HepG2 (cell line): ENCODE results near the gene PRKCB. TPM values are rescaled to one million over a fixed set of nuclear protein-coding genes. Genes with fewer than 3 reads are reported as not detected.

Experiments used
- ATAC-seq: fragments of 200-7000 bp; cut with Tn5 transposase; 3 replicates; pipeline ENCODE4 v1.9.1; 2020; ENCODE audit warnings: mild to moderate bottlenecking, moderate library complexity
- BruUV-seq: library from RNA; stranded (reverse); fragments of 400-500 nt; replicated peaks from 2 replicates; lab custom pipeline; 2021; lab: Mats Ljungman, UMichigan
- CTCF ChIA-PET: fragments of 300-600 bp; formaldehyde crosslinking; extraction: SDS; loops from one replicate; lab custom pipeline; 2021; ENCODE audit warnings: low total read pairs, inconsistent platforms, low intra/inter-chr PET ratio; lab: Yijun Ruan, JAX
- POLR2A ChIA-PET: fragments of 350-600 bp; sonication (Branson Sonifier 250); formaldehyde crosslinking; loops from one replicate; lab custom pipeline; 2020; ENCODE audit warnings: antibody characterized with exemption, inconsistent platforms; lab: Yijun Ruan, JAX
- DNase-seq: peaks from one replicate; pipeline ENCODE4 v3.0.0-alpha.2; 2015; ENCODE audit warnings: low spot score
- FAIRE-seq: peaks from 3 replicates; lab custom pipeline; 2011; peaks lifted over from hg19 to GRCh38; lab: Jason Lieb, UNC
- H2AFZ ChIP-seq: one replicate; pipeline ENCODE4 v1.6.1; 2011; ENCODE audit warnings: low read length, inconsistent platforms
- H3K27ac ChIP-seq: fragments of 300-600 bp; 3 replicates; pipeline ENCODE4 v1.8.0; 2011; ENCODE audit warnings: mixed run types, mild to moderate bottlenecking, mixed read lengths, low read length, inconsistent platforms; ENCODE audit not compliant: insufficient read depth; ENCODE audit errors: extremely low read length
- H3K27me3 ChIP-seq, 2 experiments: fragments of 200-600 bp in 1 of 2; 2 replicates in 1 of 2; 3 replicates in 1 of 2; pipeline versions ENCODE4 v1.6.0 to v1.8.0; 2011; ENCODE audit warnings: low read length in 2 of 2, mild to moderate bottlenecking in 2 of 2, moderate library complexity in 2 of 2, inconsistent platforms in 1 of 2; ENCODE audit not compliant: insufficient read depth in 2 of 2, control insufficient read depth in 1 of 2
- H3K36me3 ChIP-seq, 2 experiments: fragments of 200-600 bp in 1 of 2; replicated peaks in 1 of 2; 2 replicates in 1 of 2; 3 replicates in 1 of 2; pipeline versions ENCODE4 v1.5.1 to v1.8.0; 2011; ENCODE audit warnings: low read length in 2 of 2, inconsistent platforms in 1 of 2; ENCODE audit not compliant: insufficient read depth in 2 of 2, control insufficient read depth in 1 of 2
- H3K4me1 ChIP-seq: 2 replicates; pipeline ENCODE4 v1.5.1; 2012; ENCODE audit warnings: low read length, inconsistent platforms; ENCODE audit not compliant: insufficient read depth
- H3K4me2 ChIP-seq: 2 replicates; pipeline ENCODE4 v1.6.0; 2011; ENCODE audit warnings: low read depth, low read length, inconsistent platforms
- H3K4me3 ChIP-seq, 3 experiments: fragments of 200-600 bp in 1 of 3; sonication (generic), shearing (Covaris generic) in 1 of 3; replicated peaks in 1 of 3; 2 replicates each; pipeline ENCODE4 v1.5.1; 2011 to 2016; ENCODE audit warnings: low read length in 3 of 3, inconsistent platforms in 2 of 3, low read depth in 2 of 3, mild to moderate bottlenecking in 2 of 3, control low read depth in 1 of 3, mixed read lengths in 1 of 3; ENCODE audit not compliant: insufficient read depth in 1 of 3
- H3K79me2 ChIP-seq: one replicate; pipeline ENCODE4 v1.6.1; 2011; ENCODE audit warnings: low read length, inconsistent platforms; ENCODE audit not compliant: insufficient read depth
- H3K9ac ChIP-seq: 2 replicates; pipeline ENCODE4 v1.6.0; 2011; ENCODE audit warnings: mild to moderate bottlenecking, low read depth, low read length, inconsistent platforms; ENCODE audit not compliant: insufficient read depth
- H3K9me3 ChIP-seq: 2 replicates; pipeline ENCODE4 v1.5.1; 2012; ENCODE audit warnings: mild to moderate bottlenecking, low read length
- H4K20me1 ChIP-seq: 2 replicates; pipeline ENCODE4 v1.6.0; 2011; ENCODE audit warnings: inconsistent platforms, mild to moderate bottlenecking, low read length, moderate library complexity; ENCODE audit not compliant: insufficient read depth
- ATF7 ChIP-seq, 2 experiments: fragments of 450-650 bp in 1 of 2; sonication (generic) in 1 of 2; formaldehyde crosslinking in 1 of 2; IDR thresholded peaks; 2 replicates each; pipeline versions ENCODE4 v1.4.0 to v1.6.1; 2016 to 2020; ENCODE audit warnings: antibody characterized with exemption in 1 of 2, mild to moderate bottlenecking in 1 of 2, missing genetic modification reagents in 1 of 2
- ATRX ChIP-seq: sonication (generic); formaldehyde crosslinking; IDR thresholded peaks from 2 replicates; pipeline ENCODE4 v1.4.0; 2020; ENCODE audit warnings: missing genetic modification reagents, borderline replicate concordance
- CEBPB ChIP-seq: IDR thresholded peaks from 2 replicates; pipeline ENCODE4 v1.6.1; 2011; ENCODE audit warnings: low read depth, low read length, improper control_type of control experiment, borderline replicate concordance
- CREB1 ChIP-seq, 2 experiments: fragments of 450-650 bp in 1 of 2; IDR thresholded peaks; 2 replicates each; pipeline ENCODE4 v1.6.1; 2016 to 2017; ENCODE audit warnings: control low read depth in 1 of 2, mild to moderate bottlenecking in 1 of 2, missing compliant biosample characterization in 1 of 2, missing genetic modification characterization in 1 of 2
- IRX3 ChIP-seq: sonication (generic); formaldehyde crosslinking; IDR thresholded peaks from 2 replicates; pipeline ENCODE4 v1.8.1; 2023; ENCODE audit warnings: mild to moderate bottlenecking, low read depth, missing genetic modification reagents, borderline replicate concordance
- NFE2L2 ChIP-seq: fragments of 150-350 bp; IDR thresholded peaks from 2 replicates; pipeline ENCODE4 v1.6.1; 2014; ENCODE audit warnings: low read length
- NKX3-1 ChIP-seq: sonication (generic); formaldehyde crosslinking; IDR thresholded peaks from 2 replicates; pipeline ENCODE4 v1.5.0; 2020; ENCODE audit warnings: missing genetic modification reagents
- NRL ChIP-seq: sonication (generic); formaldehyde crosslinking; IDR thresholded peaks from 2 replicates; pipeline ENCODE4 v1.5.0; 2020; ENCODE audit warnings: missing genetic modification reagents, mild to moderate bottlenecking, moderate library complexity, borderline replicate concordance
- POLR2AphosphoS2 ChIP-seq: IDR thresholded peaks from 2 replicates; pipeline ENCODE4 v1.6.1; 2011; ENCODE audit warnings: low read depth, low read length, improper control_type of control experiment
- SYNCRIP ChIP-seq: fragments of 200-400 bp; formaldehyde crosslinking; IDR thresholded peaks from 2 replicates; pipeline ENCODE4 v1.6.1; 2018; ENCODE audit warnings: mild to moderate bottlenecking, low read depth, low read length; ENCODE audit not compliant: insufficient read depth
- ZIK1 ChIP-seq: sonication (generic); formaldehyde crosslinking; IDR thresholded peaks from 2 replicates; pipeline ENCODE4 v1.5.0; 2020; ENCODE audit warnings: mild to moderate bottlenecking, low read depth, missing genetic modification reagents, borderline replicate concordance
- ZNF331 ChIP-seq: sonication (generic); formaldehyde crosslinking; IDR thresholded peaks from 2 replicates; pipeline ENCODE4 v1.4.0; 2020; ENCODE audit warnings: missing genetic modification reagents
- ZNF629 ChIP-seq: sonication (generic); formaldehyde crosslinking; conservative IDR thresholded peaks from 2 replicates; pipeline ENCODE4 v1.5.0; 2020; ENCODE audit warnings: missing genetic modification reagents
- WGBS: methylation state at CpG from one replicate; pipeline ENCODE4 v1.1.6; 2017; ENCODE audit warnings: low lambda C conversion rate; 5-methylcytosine and 5-hydroxymethylcytosine counted together
- in situ Hi-C: cut with HindIII; loops from 2 replicates; pipeline ENCODE4 v1.10.0; 2017; ENCODE audit warnings: low pct_unique_long_range_greater_than_20kb; ENCODE audit not compliant: extremely low pct_ligation_motif_present
- intact Hi-C: fragments of 100-400 bp; cut with micrococcal nuclease; formaldehyde crosslinking; loops from one replicate; pipeline ENCODE4 v1.10.0; 2022; ENCODE audit not compliant: unreplicated experiment
- polyA plus RNA-seq, 8 experiments: library from polyadenylated mRNA; depleted of rRNA in 3 of 8; stranded (reverse) in 7 of 8; unstranded in 1 of 8; fragments of >200 nt; fragmentation: Illumina TruSeq in 4 of 8; extraction: Trizol in 4 of 8; gene quantifications; 2 replicates each; pipeline versions ENCODE4 v1.2.1 to v1.2.3, GENCODE V29; 2011 to 2016; ENCODE audit warnings: low read depth in 4 of 8, missing spikeins in 1 of 8, mixed read lengths in 1 of 8; ENCODE audit not compliant: insufficient read depth in 1 of 8
- total RNA-seq, 5 experiments: library from RNA; depleted of rRNA; stranded (reverse); fragments of >200 nt; fragmentation: Illumina TruSeq; extraction: Trizol; gene quantifications; 2 replicates each; pipeline ENCODE4 v1.2.3, GENCODE V29; 2016; ENCODE audit warnings: low read depth in 1 of 5
- TF ChIP-seq, protein P1 (sequence below): sonication (generic); formaldehyde crosslinking; IDR thresholded peaks from 2 replicates; pipeline ENCODE4 v1.4.0; 2020; ENCODE audit warnings: missing genetic modification reagents, borderline replicate concordance
- TF ChIP-seq, protein P2 (sequence below), 2 experiments: fragments of 450-650 bp in 1 of 2; sonication (generic) in 1 of 2; formaldehyde crosslinking; IDR thresholded peaks; 2 replicates each; pipeline versions ENCODE4 v1.5.0 to v1.8.0; 2020 to 2022; ENCODE audit warnings: mild to moderate bottlenecking in 1 of 2, missing genetic modification reagents in 1 of 2
- TF ChIP-seq, protein P3 (sequence below): sonication (generic); formaldehyde crosslinking; IDR thresholded peaks from 2 replicates; pipeline ENCODE4 v1.4.0; 2020; ENCODE audit warnings: missing genetic modification reagents

Gene PRKCB
- total and polyA plus RNA-seq, 2 of the 13 experiments (the other 11 are each of a cell fraction or from before 2014, with no cell fraction given), result 0.01 TPM; not detected in 1

DNA sequence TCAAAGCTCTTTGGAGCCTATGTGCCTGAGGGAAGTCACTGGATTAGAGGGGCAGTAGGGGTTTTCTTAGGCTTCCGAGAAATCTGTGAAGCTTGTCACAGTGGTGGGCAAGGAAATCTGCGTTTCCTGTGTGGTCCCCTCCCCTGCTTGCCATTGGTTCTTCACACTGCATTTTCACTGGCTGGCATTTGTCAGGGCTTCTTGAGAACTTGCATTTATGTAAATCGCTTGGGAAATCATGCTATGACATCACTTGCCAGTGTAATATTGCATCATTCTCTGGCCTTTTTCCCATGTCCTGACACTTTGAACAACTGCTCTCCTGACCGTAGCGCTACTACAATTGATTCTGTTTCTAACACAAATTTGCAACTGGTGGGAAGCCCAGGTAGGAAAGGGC, 422.2 kb downstream of the PRKCB start:
- FAIRE-seq, result no peak
- in situ Hi-C loops, result loop anchor here (10.0 kb wide), 1 partner anchor 183 kb away; no protein-coding TSS in a partner anchor

More for the DNA sequence above, 422.2 kb downstream of the PRKCB start:
- H3K9me3 ChIP-seq, result no peaks in the 10 kb centered on the region
- no peak overlapping the region for H3K9ac ChIP-seq
- H2AFZ ChIP-seq, result no peak overlapping the region
- H3K36me3 ChIP-seq, result no peaks in the 10 kb centered on the region
- ChIA-PET POLR2A (no interaction called here), CTCF (no interaction called here)
- no peaks in the 10 kb centered on the region for H4K20me1 ChIP-seq
- H3K27ac ChIP-seq, result no peak overlapping the region
- no peak overlapping the region for H3K4me3 ChIP-seq
- TF ChIP-seq POLR2AphosphoS2 (no peak), ATF7 (IDR thresholded peaks at IDR 0.05) (peak; percentile 81), ATF7 (CRISPR knock-in tag; IDR thresholded peaks at IDR 0.05) (no peak), ATRX (CRISPR knock-in tag) (no peak), SYNCRIP (no peak), CEBPB (peak; percentile 74; the same call in 1 of the 2 replicates), ZNF629 (CRISPR knock-in tag) (no peak), NFE2L2 (no peak), NKX3-1 (CRISPR knock-in tag) (no peak), ZNF331 (CRISPR knock-in tag) (no peak), NRL (CRISPR knock-in tag) (no peak), ZIK1 (CRISPR knock-in tag) (no peak), CREB1 (IDR thresholded peaks at IDR 0.05) (0 out of 2 replicates have a peak, but pooled peaks have one; percentile 41), CREB1 (CRISPR knock-in tag; IDR thresholded peaks at IDR 0.05) (no peak), IRX3 (CRISPR knock-in tag) (no peak)
- TF ChIP-seq, protein P1, sequence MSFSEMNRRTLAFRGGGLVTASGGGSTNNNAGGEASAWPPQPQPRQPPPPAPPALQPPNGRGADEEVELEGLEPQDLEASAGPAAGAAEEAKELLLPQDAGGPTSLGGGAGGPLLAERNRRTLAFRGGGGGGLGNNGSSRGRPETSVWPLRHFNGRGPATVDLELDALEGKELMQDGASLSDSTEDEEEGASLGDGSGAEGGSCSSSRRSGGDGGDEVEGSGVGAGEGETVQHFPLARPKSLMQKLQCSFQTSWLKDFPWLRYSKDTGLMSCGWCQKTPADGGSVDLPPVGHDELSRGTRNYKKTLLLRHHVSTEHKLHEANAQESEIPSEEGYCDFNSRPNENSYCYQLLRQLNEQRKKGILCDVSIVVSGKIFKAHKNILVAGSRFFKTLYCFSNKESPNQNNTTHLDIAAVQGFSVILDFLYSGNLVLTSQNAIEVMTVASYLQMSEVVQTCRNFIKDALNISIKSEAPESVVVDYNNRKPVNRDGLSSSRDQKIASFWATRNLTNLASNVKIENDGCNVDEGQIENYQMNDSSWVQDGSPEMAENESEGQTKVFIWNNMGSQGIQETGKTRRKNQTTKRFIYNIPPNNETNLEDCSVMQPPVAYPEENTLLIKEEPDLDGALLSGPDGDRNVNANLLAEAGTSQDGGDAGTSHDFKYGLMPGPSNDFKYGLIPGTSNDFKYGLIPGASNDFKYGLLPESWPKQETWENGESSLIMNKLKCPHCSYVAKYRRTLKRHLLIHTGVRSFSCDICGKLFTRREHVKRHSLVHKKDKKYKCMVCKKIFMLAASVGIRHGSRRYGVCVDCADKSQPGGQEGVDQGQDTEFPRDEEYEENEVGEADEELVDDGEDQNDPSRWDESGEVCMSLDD (CRISPR knock-in tag), result no peak
- TF ChIP-seq, protein P2, sequence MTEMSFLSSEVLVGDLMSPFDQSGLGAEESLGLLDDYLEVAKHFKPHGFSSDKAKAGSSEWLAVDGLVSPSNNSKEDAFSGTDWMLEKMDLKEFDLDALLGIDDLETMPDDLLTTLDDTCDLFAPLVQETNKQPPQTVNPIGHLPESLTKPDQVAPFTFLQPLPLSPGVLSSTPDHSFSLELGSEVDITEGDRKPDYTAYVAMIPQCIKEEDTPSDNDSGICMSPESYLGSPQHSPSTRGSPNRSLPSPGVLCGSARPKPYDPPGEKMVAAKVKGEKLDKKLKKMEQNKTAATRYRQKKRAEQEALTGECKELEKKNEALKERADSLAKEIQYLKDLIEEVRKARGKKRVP (CRISPR knock-in tag; IDR thresholded peaks at IDR 0.05), result peak in 1 of 2 experiments; percentile 45; a peak in 1 of 4 replicates
- TF ChIP-seq, protein P3, sequence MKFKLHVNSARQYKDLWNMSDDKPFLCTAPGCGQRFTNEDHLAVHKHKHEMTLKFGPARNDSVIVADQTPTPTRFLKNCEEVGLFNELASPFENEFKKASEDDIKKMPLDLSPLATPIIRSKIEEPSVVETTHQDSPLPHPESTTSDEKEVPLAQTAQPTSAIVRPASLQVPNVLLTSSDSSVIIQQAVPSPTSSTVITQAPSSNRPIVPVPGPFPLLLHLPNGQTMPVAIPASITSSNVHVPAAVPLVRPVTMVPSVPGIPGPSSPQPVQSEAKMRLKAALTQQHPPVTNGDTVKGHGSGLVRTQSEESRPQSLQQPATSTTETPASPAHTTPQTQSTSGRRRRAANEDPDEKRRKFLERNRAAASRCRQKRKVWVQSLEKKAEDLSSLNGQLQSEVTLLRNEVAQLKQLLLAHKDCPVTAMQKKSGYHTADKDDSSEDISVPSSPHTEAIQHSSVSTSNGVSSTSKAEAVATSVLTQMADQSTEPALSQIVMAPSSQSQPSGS (CRISPR knock-in tag), result no peak
- DNase-seq (no peak), ATAC-seq (no peak)
- no TSS peak for BruUV-seq
- no peak overlapping the region for H3K4me2 ChIP-seq
- H3K4me1 ChIP-seq, result no peaks in the 10 kb centered on the region
- WGBS, result 2% methylated on average over 5 of the region's 5 CpGs
- intact Hi-C loops, result no loop called here
- peaks cover 0 to 4% of the 10 kb centered on the region in 2 experiments; a peak in 2 of 5 replicates for H3K27me3 ChIP-seq
- H3K79me2 ChIP-seq, result no peaks in the 10 kb centered on the region
